Panc1 (cell line): Measurements from ENCODE around the gene FCRL4. TPM values are rescaled to one million over a fixed set of nuclear protein-coding genes. Genes with fewer than 3 reads are reported as not detected.

Experiments used
- ATAC-seq: fragments of 200-7000 bp; cut with Tn5 transposase; 2 replicates; pipeline ENCODE4 v1.9.1; 2020; ENCODE audit warnings: mild to moderate bottlenecking, moderate library complexity
- BruUV-seq: library from RNA; stranded (reverse); fragments of 400-500 nt; replicated peaks from 2 replicates; lab custom pipeline; 2021; lab: Mats Ljungman, UMichigan
- CTCF ChIA-PET: fragments of 300-600 bp; sonication (Branson Sonifier 250); formaldehyde crosslinking; loops from one replicate; lab custom pipeline; 2022; ENCODE audit warnings: antibody characterized with exemption; lab: Charles Lee
- POLR2A ChIA-PET: fragments of 300-600 bp; sonication (Branson Sonifier 250); formaldehyde crosslinking; loops from one replicate; lab custom pipeline; 2022; ENCODE audit warnings: antibody characterized with exemption; lab: Charles Lee
- DNase-seq: peaks from one replicate; pipeline ENCODE4 v3.0.0-alpha.2; 2010; ENCODE audit warnings: low read depth, low spot score
- H3K27ac ChIP-seq: 2 replicates; pipeline ENCODE4 v1.5.1; 2011; ENCODE audit warnings: mild to moderate bottlenecking, low read length, inconsistent platforms
- H3K27me3 ChIP-seq: fragments of 200-500 bp; sonication (Bioruptor generic); 2 replicates; pipeline ENCODE4 v1.6.0; 2014; ENCODE audit warnings: low read length, inconsistent platforms; ENCODE audit not compliant: control insufficient read depth, insufficient read depth
- H3K36me3 ChIP-seq: fragments of 200-500 bp; sonication (Bioruptor generic); 2 replicates; pipeline ENCODE4 v1.5.1; 2014; ENCODE audit warnings: inconsistent platforms, mild to moderate bottlenecking, low read length, moderate library complexity; ENCODE audit not compliant: control insufficient read depth, insufficient read depth
- H3K4me1 ChIP-seq: 2 replicates; pipeline ENCODE4 v1.5.1; 2011; ENCODE audit warnings: inconsistent platforms, mild to moderate bottlenecking, low read length, moderate library complexity; ENCODE audit not compliant: control insufficient read depth, insufficient read depth
- H3K4me3 ChIP-seq, 2 experiments: 2 replicates each; pipeline ENCODE4 v1.5.1; 2011 to 2012; ENCODE audit warnings: low read depth in 2 of 2, low read length in 2 of 2, mild to moderate bottlenecking in 2 of 2, inconsistent platforms in 1 of 2, moderate library complexity in 1 of 2
- H3K9me3 ChIP-seq: fragments of 200-500 bp; sonication (Bioruptor generic); 2 replicates; pipeline ENCODE4 v1.5.1; 2014; ENCODE audit warnings: low read depth, mild to moderate bottlenecking, inconsistent platforms, low read length, moderate library complexity; ENCODE audit not compliant: control insufficient read depth, insufficient read depth
- POLR2AphosphoS5 ChIP-seq: IDR thresholded peaks from 2 replicates; pipeline ENCODE4 v1.6.1; 2012; ENCODE audit warnings: mild to moderate bottlenecking, low read depth, low read length, moderate library complexity
- SIN3A ChIP-seq: IDR thresholded peaks from 2 replicates; pipeline ENCODE4 v1.6.1; 2012; ENCODE audit warnings: low read depth, mild to moderate bottlenecking, low read length, moderate library complexity, borderline replicate concordance; ENCODE audit not compliant: insufficient read depth
- TCF7L2 ChIP-seq: IDR thresholded peaks from 2 replicates; pipeline ENCODE4 v1.6.1; 2011; ENCODE audit warnings: mild to moderate bottlenecking, low read depth, low read length, inconsistent platforms
- in situ Hi-C: cut with HindIII; loops from 2 replicates; pipeline ENCODE4 v1.10.0; 2016; ENCODE audit warnings: low sequenced_read_pairs, low pct_unique_long_range_greater_than_20kb
- intact Hi-C: fragments of 100-400 bp; cut with micrococcal nuclease; formaldehyde crosslinking; loops from one replicate; pipeline ENCODE4 v1.10.0; 2022; ENCODE audit not compliant: unreplicated experiment
- total RNA-seq: library from RNA; stranded (reverse); gene quantifications from one replicate; pipeline ENCODE4 v1.2.1, GENCODE V29; 2021; ENCODE audit not compliant: unreplicated experiment
- TF ChIP-seq, protein P1 (sequence below): fragments of 450-650 bp; IDR thresholded peaks from 2 replicates; pipeline ENCODE4 v1.5.1; 2017; ENCODE audit warnings: mild to moderate bottlenecking
- TF ChIP-seq, protein P2 (sequence below), 2 experiments: IDR thresholded peaks; 2 replicates each; pipeline ENCODE4 v1.6.1; 2011 to 2012; ENCODE audit warnings: low read depth in 2 of 2, control low read depth in 1 of 2, low read length in 1 of 2, mild to moderate bottlenecking in 1 of 2, moderate library complexity in 1 of 2; ENCODE audit not compliant: insufficient read depth in 1 of 2

The FCRL4 gene
- total RNA-seq, 1 experiment from 2014 or later: not detected

DNA sequence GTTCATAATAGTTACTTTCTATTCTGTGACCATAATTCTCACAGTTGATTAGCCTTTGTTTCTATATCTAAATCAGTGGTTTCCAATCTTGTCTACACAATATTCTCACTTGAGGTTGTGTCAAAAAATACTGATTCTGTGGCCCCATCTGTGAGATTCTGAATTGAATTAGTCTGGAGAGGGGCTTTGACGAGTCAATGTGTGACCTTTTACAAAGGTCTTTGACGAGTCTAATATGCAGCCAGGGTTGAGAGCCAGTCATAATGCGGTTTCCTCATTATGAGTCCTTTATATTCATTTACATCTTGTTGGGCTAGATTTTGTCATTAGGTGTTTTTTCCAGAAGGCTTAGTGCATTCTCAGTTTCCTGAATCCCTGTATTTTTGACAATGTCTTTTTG is 65.3 kb downstream of the FCRL4 start:
- no peaks in the 10 kb centered on the region for H3K36me3 ChIP-seq
- ChIA-PET CTCF (no interaction called here), POLR2A (no interaction called here)
- no peak overlapping the region for H3K4me3 ChIP-seq
- ATAC-seq (no peak), DNase-seq (no peak)
- H3K27me3 ChIP-seq: peaks cover 7% of the 10 kb centered on the region
- H3K4me1 ChIP-seq: no peaks in the 10 kb centered on the region
- no peak overlapping the region for H3K27ac ChIP-seq
- no TSS peak for BruUV-seq
- intact Hi-C loops (no loop called here), in situ Hi-C loops (no loop called here)
- no peak for TF ChIP-seq SIN3A
- TF ChIP-seq POLR2AphosphoS5: no peak
- no peak for TF ChIP-seq TCF7L2
- TF ChIP-seq, protein P1, sequence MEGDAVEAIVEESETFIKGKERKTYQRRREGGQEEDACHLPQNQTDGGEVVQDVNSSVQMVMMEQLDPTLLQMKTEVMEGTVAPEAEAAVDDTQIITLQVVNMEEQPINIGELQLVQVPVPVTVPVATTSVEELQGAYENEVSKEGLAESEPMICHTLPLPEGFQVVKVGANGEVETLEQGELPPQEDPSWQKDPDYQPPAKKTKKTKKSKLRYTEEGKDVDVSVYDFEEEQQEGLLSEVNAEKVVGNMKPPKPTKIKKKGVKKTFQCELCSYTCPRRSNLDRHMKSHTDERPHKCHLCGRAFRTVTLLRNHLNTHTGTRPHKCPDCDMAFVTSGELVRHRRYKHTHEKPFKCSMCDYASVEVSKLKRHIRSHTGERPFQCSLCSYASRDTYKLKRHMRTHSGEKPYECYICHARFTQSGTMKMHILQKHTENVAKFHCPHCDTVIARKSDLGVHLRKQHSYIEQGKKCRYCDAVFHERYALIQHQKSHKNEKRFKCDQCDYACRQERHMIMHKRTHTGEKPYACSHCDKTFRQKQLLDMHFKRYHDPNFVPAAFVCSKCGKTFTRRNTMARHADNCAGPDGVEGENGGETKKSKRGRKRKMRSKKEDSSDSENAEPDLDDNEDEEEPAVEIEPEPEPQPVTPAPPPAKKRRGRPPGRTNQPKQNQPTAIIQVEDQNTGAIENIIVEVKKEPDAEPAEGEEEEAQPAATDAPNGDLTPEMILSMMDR: no peak
- TF ChIP-seq, protein P2, sequence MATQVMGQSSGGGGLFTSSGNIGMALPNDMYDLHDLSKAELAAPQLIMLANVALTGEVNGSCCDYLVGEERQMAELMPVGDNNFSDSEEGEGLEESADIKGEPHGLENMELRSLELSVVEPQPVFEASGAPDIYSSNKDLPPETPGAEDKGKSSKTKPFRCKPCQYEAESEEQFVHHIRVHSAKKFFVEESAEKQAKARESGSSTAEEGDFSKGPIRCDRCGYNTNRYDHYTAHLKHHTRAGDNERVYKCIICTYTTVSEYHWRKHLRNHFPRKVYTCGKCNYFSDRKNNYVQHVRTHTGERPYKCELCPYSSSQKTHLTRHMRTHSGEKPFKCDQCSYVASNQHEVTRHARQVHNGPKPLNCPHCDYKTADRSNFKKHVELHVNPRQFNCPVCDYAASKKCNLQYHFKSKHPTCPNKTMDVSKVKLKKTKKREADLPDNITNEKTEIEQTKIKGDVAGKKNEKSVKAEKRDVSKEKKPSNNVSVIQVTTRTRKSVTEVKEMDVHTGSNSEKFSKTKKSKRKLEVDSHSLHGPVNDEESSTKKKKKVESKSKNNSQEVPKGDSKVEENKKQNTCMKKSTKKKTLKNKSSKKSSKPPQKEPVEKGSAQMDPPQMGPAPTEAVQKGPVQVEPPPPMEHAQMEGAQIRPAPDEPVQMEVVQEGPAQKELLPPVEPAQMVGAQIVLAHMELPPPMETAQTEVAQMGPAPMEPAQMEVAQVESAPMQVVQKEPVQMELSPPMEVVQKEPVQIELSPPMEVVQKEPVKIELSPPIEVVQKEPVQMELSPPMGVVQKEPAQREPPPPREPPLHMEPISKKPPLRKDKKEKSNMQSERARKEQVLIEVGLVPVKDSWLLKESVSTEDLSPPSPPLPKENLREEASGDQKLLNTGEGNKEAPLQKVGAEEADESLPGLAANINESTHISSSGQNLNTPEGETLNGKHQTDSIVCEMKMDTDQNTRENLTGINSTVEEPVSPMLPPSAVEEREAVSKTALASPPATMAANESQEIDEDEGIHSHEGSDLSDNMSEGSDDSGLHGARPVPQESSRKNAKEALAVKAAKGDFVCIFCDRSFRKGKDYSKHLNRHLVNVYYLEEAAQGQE (IDR thresholded peaks at IDR 0.05; ENCODE audit: insufficient read depth in 1 of 2, low read depth in 2 of 2, low read length in 1 of 2): no peak
- no peaks in the 10 kb centered on the region for H3K9me3 ChIP-seq

DNA sequence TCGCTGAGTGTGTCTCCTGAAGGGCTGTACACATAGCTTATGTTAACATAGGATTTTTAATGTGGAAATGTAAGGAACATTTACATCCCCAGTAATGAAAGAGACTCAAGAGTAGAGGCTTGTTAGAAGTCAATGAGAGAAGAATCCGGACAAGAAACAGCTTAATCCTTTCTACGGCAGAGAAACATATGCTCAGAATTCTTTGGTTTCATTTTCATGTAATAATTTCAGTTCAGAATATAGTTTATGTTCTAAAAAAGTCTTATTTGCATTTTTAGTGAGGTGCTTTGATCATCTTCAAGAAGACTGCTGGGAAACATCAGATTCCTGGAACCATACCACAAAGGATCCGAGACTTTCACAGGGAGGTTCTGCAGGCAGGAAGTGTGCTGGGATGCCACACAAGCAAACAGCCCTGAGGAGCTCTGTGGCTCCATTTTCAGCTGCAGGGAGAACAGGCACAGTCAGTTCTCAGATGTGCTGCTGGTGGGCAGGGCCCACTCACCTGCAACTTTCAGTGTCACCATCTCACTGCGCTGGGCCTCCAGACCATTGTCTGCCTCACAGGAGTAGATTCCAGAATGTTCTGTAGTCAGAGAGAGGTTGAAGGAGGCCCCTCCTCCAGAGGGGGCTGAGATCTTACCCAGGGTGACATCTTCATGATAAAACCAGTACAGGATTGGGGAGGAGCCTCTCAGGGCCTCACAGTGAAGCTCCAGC is 74.0 kb downstream of the FCRL4 start:
- ChIA-PET POLR2A (no interaction called here), CTCF (no interaction called here)
- no TSS peak for BruUV-seq
- Histone ChIP-seq H3K4me3 (no peak overlapping the region), H3K27me3 (peaks cover 10% of the 10 kb centered on the region; the same call in 1 of the 2 replicates), H3K9me3 (no peaks in the 10 kb centered on the region), H3K27ac (no peak overlapping the region), H3K4me1 (no peaks in the 10 kb centered on the region), H3K36me3 (no peaks in the 10 kb centered on the region)
- in situ Hi-C loops (no loop called here), intact Hi-C loops (no loop called here)
- DNase-seq: no peak
- TF ChIP-seq SIN3A: no peak
- TF ChIP-seq TCF7L2: no peak
- TF ChIP-seq, protein P2 (IDR thresholded peaks at IDR 0.05; ENCODE audit: insufficient read depth in 1 of 2, low read depth in 2 of 2, low read length in 1 of 2): no peak
- TF ChIP-seq POLR2AphosphoS5: no peak
- TF ChIP-seq, protein P1: no peak
- ATAC-seq: no peak
